Body of pancreas (tissue), 4 donors: ENCODE results near the gene GMDS.

Experiments
- POLR2A ChIP-seq, 3 donors: fragments of 450-650 bp; IDR thresholded peaks; one replicate each; pipeline ENCODE4 v1.6.1; 2016; ENCODE audit warnings: antibody characterized with exemption in 3 of 3, mild to moderate bottlenecking in 2 of 3
- TF ChIP-seq, protein P1 (sequence below), 7 experiments: fragments of 450-650 bp in 4 of 7; fragments of 200-600 bp in 3 of 7; sonication (generic) in 3 of 7; IDR thresholded peaks; one replicate each; pipeline ENCODE4 v1.5.1; 2016 to 2019; ENCODE audit warnings: antibody characterized with exemption in 7 of 7

DNA sequence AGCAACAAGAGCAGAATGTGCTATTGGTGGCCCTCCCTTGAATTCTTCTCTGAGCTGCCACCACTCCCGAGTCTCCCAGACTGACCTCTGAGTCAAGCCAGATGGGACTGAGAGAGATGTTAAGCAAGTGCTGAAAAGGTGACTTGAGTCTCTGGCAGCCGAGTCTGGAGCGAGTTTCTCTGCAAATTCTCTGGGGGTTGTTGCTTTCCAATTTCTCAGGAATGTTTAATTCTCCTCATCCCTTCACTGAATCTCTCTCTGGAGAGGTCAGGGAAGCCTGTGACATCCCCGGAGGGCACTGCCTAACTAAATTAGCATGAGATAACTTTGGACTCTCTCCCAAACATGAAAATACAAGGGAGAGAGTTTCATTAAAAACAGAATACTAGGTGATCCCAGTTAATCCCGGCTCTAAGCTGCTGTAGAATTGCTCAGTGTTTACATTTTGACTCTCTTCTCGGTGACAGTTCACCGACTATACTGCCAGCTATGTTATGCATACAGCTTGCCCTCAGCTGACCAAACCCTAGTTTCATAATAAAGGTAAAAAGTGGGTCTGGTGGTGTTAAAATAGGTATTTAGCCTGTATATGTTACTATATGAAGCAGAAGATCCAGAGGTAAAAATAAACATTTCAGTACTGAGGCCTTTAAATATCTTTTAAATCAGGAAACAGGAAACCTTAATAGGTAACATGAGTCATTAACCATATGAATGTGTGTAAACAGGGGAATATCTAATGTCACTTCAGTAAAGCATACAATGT is 477.7 kb downstream of the GMDS start:
- TF ChIP-seq, protein P1, sequence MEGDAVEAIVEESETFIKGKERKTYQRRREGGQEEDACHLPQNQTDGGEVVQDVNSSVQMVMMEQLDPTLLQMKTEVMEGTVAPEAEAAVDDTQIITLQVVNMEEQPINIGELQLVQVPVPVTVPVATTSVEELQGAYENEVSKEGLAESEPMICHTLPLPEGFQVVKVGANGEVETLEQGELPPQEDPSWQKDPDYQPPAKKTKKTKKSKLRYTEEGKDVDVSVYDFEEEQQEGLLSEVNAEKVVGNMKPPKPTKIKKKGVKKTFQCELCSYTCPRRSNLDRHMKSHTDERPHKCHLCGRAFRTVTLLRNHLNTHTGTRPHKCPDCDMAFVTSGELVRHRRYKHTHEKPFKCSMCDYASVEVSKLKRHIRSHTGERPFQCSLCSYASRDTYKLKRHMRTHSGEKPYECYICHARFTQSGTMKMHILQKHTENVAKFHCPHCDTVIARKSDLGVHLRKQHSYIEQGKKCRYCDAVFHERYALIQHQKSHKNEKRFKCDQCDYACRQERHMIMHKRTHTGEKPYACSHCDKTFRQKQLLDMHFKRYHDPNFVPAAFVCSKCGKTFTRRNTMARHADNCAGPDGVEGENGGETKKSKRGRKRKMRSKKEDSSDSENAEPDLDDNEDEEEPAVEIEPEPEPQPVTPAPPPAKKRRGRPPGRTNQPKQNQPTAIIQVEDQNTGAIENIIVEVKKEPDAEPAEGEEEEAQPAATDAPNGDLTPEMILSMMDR (IDR thresholded peaks at IDR 0.05), result no peak
- TF ChIP-seq POLR2A (IDR thresholded peaks at IDR 0.05), result no peak
